GM21717 (cell line): ENCODE data around the gene JAZF1.

Experiments
- ATAC-seq: cut with Tn5 transposase; IDR thresholded peaks from one replicate; pipeline ENCODE4 v1.9.1; 2021; ENCODE audit warnings: mild to moderate bottlenecking, moderate library complexity; ENCODE audit not compliant: unreplicated experiment

Gene JAZF1

GRCh38 chr7:27992097-27992496, 188.5 kb downstream of the JAZF1 start:
- ATAC-seq, result no peak

GRCh38 chr7:27991006-27991528, 189.5 kb downstream of the JAZF1 start:
- no peak for ATAC-seq

- no peak for ATAC-seq
These were observed 204.1 kb downstream of the JAZF1 start for GRCh38 chr7:27976531-27976930.

GRCh38 chr7:27973625-27974024, 207.0 kb downstream of the JAZF1 start:
- ATAC-seq, result no peak

- ATAC-seq, result no peak
These were observed 208.3 kb downstream of the JAZF1 start for GRCh38 chr7:27972276-27972675.

- ATAC-seq, result no peak
These were observed 209.3 kb downstream of the JAZF1 start for GRCh38 chr7:27971171-27971812.

GRCh38 chr7:27970350-27970749, 210.2 kb downstream of the JAZF1 start:
- ATAC-seq, result no peak

- no peak for ATAC-seq
These were observed 211.2 kb downstream of the JAZF1 start for GRCh38 chr7:27969346-27969745.

GRCh38 chr7:27967639-27968038, 213.0 kb downstream of the JAZF1 start:
- no peak for ATAC-seq

GRCh38 chr7:27966219-27966780, 214.3 kb downstream of the JAZF1 start:
- ATAC-seq, result no peak

- no peak for ATAC-seq
These were observed 214.9 kb downstream of the JAZF1 start for GRCh38 chr7:27965650-27966049.

- no peak for ATAC-seq
These were observed 215.8 kb downstream of the JAZF1 start for GRCh38 chr7:27964820-27965219.

- ATAC-seq, result no peak
These were observed 217.5 kb downstream of the JAZF1 start for GRCh38 chr7:27963056-27963455.

GRCh38 chr7:27962273-27962672, 218.3 kb downstream of the JAZF1 start:
- ATAC-seq, result no peak

- no peak for ATAC-seq
These were observed 219.3 kb downstream of the JAZF1 start for GRCh38 chr7:27961255-27961654.

- no peak for ATAC-seq
These were observed 220.2 kb downstream of the JAZF1 start for GRCh38 chr7:27960415-27960814.

- no peak for ATAC-seq
These were observed 221.6 kb downstream of the JAZF1 start for GRCh38 chr7:27958933-27959548.

- no peak for ATAC-seq
These were observed 225.0 kb downstream of the JAZF1 start for GRCh38 chr7:27955596-27955995.

GRCh38 chr7:27955011-27955410, 225.6 kb downstream of the JAZF1 start:
- no peak for ATAC-seq

- ATAC-seq, result no peak
These were observed 226.8 kb downstream of the JAZF1 start for GRCh38 chr7:27953777-27954176.

- ATAC-seq, result no peak
These were observed 227.2 kb downstream of the JAZF1 start for GRCh38 chr7:27953361-27953760.
